ENCODE data around the gene BRD7. TPM values are rescaled to one million over a fixed set of nuclear protein-coding genes. Genes with fewer than 3 reads are reported as not detected.
A peak's percentile ranks its signal among the peaks of the same experiment; 100 is the strongest.

Gene BRD7
- total RNA-seq, 2 experiments from 2014 or later, result 76.2 to 93.4 TPM

DNA sequence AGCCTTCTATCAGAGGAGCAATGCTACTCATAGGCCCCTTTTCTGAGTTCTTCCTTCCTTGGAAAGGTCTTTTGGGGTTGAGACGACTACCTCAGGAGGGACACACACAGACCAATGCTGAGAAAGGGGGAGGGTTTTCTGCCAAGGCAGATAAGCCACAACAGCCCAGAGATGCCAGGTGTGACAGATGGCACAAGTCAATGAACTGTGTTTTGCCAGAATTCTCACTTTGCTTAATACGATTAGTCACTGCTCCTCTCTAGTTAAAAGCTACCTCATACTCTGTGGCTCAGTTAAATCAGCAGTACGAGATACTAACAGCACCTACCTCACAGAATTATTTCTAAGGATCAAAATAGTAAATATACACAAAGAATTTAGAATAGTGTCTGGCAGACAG lies 8.0 kb downstream of the BRD7 start:
- Mint-ChIP-seq H3K36me3 (ENCODE audit: low read depth) (peaks cover 35% of the 10 kb centered on the region), H3K27me3 (no peaks in the 10 kb centered on the region), H3K4me1 (ENCODE audit: low read depth) (peaks cover 51% of the 10 kb centered on the region), H3K4me3 (no peak overlapping the region), H3K27ac (peak overlapping the region; percentile 58), H3K9me3 (no peaks in the 10 kb centered on the region)
- no peak for DNase-seq
- peak; percentile 45 for ATAC-seq
- ChIA-PET CTCF (interaction anchor here (1.4 to 11.6 kb wide), 10 partner anchors 8 to 446 kb away, joined by 3 to 266 read pairs (median 8); partner anchors contain the start of genes BRD7 and CNEP1R1), POLR2A (interaction anchor here (1.3 kb wide), 1 partner anchor 26 kb away, joined by 4 read pairs; no protein-coding TSS in a partner anchor)
- intact Hi-C loops (cut with micrococcal nuclease), result loop anchor here (10.0 kb wide), 2 partner anchors 304 to 384 kb away; partner anchors contain the start of gene CYLD
- TF ChIP-seq, protein P1, sequence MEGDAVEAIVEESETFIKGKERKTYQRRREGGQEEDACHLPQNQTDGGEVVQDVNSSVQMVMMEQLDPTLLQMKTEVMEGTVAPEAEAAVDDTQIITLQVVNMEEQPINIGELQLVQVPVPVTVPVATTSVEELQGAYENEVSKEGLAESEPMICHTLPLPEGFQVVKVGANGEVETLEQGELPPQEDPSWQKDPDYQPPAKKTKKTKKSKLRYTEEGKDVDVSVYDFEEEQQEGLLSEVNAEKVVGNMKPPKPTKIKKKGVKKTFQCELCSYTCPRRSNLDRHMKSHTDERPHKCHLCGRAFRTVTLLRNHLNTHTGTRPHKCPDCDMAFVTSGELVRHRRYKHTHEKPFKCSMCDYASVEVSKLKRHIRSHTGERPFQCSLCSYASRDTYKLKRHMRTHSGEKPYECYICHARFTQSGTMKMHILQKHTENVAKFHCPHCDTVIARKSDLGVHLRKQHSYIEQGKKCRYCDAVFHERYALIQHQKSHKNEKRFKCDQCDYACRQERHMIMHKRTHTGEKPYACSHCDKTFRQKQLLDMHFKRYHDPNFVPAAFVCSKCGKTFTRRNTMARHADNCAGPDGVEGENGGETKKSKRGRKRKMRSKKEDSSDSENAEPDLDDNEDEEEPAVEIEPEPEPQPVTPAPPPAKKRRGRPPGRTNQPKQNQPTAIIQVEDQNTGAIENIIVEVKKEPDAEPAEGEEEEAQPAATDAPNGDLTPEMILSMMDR (IDR thresholded peaks at IDR 0.05), result no peak

DNA sequence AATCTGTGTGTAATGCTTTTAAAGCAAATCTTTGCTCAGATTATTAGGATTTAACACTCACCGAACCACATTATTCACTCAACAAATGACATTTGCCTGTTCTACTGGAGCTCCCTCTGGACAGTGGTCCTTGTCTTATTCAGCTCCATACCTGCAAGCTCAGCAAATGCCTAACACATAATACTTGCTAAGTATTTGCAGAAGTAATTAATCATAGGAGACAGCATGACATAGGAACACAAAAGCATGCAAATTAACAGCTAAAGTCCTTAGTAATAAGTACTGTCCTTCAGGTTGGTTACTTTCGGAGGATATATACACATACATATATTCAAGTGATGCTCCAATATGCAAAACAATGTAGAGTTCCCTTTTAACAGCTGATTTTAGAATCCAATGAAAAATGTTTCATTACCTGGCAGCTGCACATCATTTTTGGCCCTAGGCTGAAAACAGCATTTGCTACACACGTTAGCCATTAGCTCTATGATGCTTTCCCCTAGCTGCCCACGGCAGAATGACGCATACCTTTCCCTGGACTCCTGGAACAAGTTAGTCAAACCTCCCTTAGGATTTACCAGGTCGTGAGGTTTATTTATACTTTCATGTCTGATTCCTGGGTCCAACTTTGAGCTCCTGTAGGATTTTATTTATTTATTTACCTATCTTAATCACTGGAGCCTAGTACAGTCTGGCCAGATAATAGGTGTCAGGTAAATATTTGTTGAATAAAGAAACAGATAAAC lies 8.6 kb downstream of the BRD7 start:
- no peak overlapping the region for H3K4me3 Mint-ChIP-seq
- ATAC-seq (no peak), DNase-seq (no peak)
- ChIA-PET POLR2A (interaction anchor here (0.7 to 1.3 kb wide), 2 partner anchors 25 to 302 kb away, joined by 3 to 4 read pairs; no protein-coding TSS in a partner anchor), CTCF (interaction anchor here (1.0 to 11.6 kb wide), 13 partner anchors 8 to 447 kb away, joined by 3 to 266 read pairs (median 8); partner anchors contain the start of genes BRD7 and CNEP1R1)
- TF ChIP-seq, protein P1 (IDR thresholded peaks at IDR 0.05), result no peak
- peaks cover 34% of the 10 kb centered on the region for H3K36me3 Mint-ChIP-seq (ENCODE audit: low read depth)
- no peaks in the 10 kb centered on the region for H3K9me3 Mint-ChIP-seq
- intact Hi-C loops (cut with micrococcal nuclease), result loop anchor here (10.0 kb wide), 2 partner anchors 305 to 385 kb away; partner anchors contain the start of gene CYLD
- H3K4me1 Mint-ChIP-seq (ENCODE audit: low read depth), result peaks cover 45% of the 10 kb centered on the region
- no peaks in the 10 kb centered on the region for H3K27me3 Mint-ChIP-seq
- H3K27ac Mint-ChIP-seq, result peak overlapping the region; percentile 59

DNA sequence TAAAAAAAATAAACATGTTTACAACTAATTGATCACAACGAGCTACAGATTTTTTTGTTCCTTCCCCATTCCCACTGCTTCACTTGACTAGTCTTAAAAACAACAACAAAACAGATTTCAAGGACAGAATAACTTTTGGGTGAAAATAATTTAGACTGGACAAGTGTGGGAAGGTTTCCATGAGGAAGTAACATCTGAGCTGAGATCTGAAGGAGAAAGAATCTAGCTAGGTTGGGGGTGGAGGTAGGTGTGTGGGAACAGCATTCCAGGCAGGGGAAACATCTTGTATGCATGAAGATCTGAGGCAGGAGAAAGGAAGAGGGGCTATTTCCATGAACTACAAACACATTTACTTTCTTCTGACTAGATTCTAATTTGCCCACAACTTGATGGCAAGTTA lies 9.2 kb downstream of the BRD7 start:
- peaks cover 36% of the 10 kb centered on the region for H3K36me3 Mint-ChIP-seq (ENCODE audit: low read depth)
- H3K27me3 Mint-ChIP-seq, result no peaks in the 10 kb centered on the region
- ChIA-PET POLR2A (interaction anchor here (0.7 kb wide), 1 partner anchor 303 kb away, joined by 3 read pairs; no protein-coding TSS in a partner anchor), CTCF (interaction anchor here (0.8 to 11.6 kb wide), 13 partner anchors 9 to 447 kb away, joined by 3 to 266 read pairs (median 8); partner anchors contain the start of genes BRD7 and CNEP1R1)
- H3K4me3 Mint-ChIP-seq, result no peak overlapping the region
- no peaks in the 10 kb centered on the region for H3K9me3 Mint-ChIP-seq
- H3K27ac Mint-ChIP-seq, result peak overlapping the region; percentile 59
- ATAC-seq (no peak), DNase-seq (no peak)
- intact Hi-C loops (cut with micrococcal nuclease), result loop anchor here (10.0 kb wide), 3 partner anchors 145 to 385 kb away; partner anchors contain the start of gene CYLD
- TF ChIP-seq, protein P1 (IDR thresholded peaks at IDR 0.05), result no peak
- H3K4me1 Mint-ChIP-seq (ENCODE audit: low read depth), result peaks cover 44% of the 10 kb centered on the region

DNA sequence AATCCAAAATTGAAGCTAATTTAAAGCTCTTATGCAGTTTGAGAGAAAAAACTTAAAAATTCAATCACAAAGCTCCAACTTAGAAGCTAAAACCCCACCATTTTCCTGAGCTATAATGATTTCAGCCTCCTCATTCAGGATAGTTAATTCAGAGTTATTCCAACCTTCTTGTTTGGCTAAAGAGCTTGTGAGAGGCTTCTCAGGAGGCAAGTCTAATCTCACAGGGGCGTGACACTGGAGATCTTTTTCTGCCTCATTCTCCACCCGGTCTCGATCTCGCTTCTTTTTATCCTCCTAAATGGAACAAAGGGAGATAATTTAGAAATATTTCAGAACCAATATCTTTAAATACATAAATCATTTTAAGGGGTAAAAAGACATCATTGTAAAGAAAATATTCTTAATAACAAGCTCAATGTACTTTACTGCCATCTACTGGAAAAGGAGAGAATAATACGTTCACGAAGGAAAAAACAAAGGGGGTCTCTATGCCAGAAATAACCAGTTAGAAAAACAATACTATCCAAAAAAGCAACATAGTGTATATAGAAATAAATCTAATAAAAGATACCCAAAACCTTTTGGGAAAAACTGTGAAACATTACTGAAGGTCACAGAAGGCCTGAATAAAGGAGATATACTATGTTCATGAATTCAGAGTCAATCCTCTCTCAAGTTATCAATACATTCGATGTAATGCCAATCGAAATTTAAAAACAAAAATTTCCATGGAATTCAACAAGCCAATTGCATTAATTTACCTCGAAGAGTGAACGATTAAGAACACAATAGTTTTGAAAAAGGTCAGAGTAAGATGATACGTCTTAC lies 13.9 kb downstream of the BRD7 start:
- TF ChIP-seq, protein P1 (IDR thresholded peaks at IDR 0.05), result peak; percentile 92
- Mint-ChIP-seq H3K27ac (peak overlapping the region; percentile 13), H3K4me3 (no peak overlapping the region), H3K9me3 (no peaks in the 10 kb centered on the region), H3K27me3 (no peaks in the 10 kb centered on the region), H3K36me3 (ENCODE audit: low read depth) (peaks cover 42% of the 10 kb centered on the region), H3K4me1 (ENCODE audit: low read depth) (peaks cover 23% of the 10 kb centered on the region)
- ATAC-seq (no peak), DNase-seq (no peak)
- intact Hi-C loops (cut with micrococcal nuclease), result loop anchor here (10.0 kb wide), 1 partner anchor 140 kb away; no protein-coding TSS in a partner anchor
- ChIA-PET CTCF (interaction anchor here (0.6 to 11.6 kb wide), 42 partner anchors 14 to 452 kb away, joined by 3 to 266 read pairs (median 4); partner anchors contain the start of genes BRD7 and CNEP1R1), POLR2A (interaction anchor here (1.3 to 2.7 kb wide), 2 partner anchors 28 to 32 kb away, joined by 4 to 8 read pairs; no protein-coding TSS in a partner anchor)
